ENCODE data around the gene CLCA1.
A peak's percentile ranks its signal among the peaks of the same experiment; 100 is the strongest.

The CLCA1 gene

DNA sequence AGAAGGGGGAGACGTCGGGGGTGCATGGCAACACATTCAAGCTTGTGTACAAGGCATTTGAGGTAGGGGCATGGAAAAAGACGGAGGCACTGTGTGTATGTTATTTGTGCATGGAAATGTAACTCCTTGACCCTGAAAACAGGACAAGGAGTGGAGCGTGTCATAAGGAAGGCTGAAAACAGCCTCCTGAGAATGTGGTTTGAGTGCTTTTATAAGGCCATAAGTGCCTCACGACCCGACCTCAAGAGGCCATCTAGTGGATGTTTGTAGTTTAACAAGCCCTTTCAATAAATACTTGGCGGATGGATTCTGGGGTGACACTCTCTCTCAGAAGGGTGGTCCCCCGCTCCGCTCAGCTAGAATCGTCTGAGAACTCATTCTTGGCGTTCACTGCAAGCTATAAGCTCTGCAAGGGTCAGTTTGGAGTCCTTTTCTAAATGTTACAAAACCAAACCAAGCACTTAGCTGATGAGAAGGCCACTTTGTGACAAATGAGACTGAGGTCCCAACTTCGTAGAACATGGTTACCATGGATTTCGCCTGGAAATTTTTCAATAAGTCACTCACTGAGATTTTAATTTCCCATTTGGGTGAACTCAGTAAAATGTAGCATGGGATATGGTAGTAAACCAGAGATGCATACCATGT lies 39.3 kb downstream of the CLCA1 start:
- TF ChIP-seq POLR2AphosphoS5 (IDR thresholded peaks at IDR 0.05; ENCODE audit: low read depth, low read length): no peak
- TF ChIP-seq POLR2A (IDR thresholded peaks at IDR 0.05; ENCODE audit: low read depth, low read length): no peak
- no peak for TF ChIP-seq TAF1 (IDR thresholded peaks at IDR 0.05; ENCODE audit: borderline replicate concordance, low read depth, low read length)
- FAIRE-seq (peak; percentile 87), DNase-seq (ENCODE audit: insufficient read length) (no peak)

DNA sequence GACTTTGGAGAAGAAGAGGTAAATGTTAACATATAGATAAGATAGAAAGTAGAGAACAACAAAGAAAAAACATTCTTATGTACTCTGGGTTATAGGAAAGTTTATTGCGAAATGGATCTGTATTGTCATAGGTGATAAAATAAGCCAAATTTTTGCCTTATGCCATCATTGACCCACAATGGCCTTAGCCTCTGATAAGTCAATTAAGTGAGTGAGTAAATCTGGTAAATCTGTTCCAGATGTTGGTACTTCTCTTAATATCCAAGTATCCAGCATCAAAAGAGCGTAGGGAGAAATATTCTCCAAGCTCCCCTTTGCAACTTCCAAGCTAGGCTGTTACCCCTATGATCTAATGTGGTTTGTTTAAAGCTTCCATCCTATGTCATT lies 39.8 kb downstream of the CLCA1 start:
- no peak for DNase-seq (ENCODE audit: insufficient read length)
- TF ChIP-seq POLR2AphosphoS5 (IDR thresholded peaks at IDR 0.05; ENCODE audit: low read depth, low read length): no peak
- no peak for TF ChIP-seq POLR2A (IDR thresholded peaks at IDR 0.05; ENCODE audit: low read depth, low read length)
- TF ChIP-seq TAF1 (IDR thresholded peaks at IDR 0.05; ENCODE audit: borderline replicate concordance, low read depth, low read length): no peak
- FAIRE-seq: no peak

DNA sequence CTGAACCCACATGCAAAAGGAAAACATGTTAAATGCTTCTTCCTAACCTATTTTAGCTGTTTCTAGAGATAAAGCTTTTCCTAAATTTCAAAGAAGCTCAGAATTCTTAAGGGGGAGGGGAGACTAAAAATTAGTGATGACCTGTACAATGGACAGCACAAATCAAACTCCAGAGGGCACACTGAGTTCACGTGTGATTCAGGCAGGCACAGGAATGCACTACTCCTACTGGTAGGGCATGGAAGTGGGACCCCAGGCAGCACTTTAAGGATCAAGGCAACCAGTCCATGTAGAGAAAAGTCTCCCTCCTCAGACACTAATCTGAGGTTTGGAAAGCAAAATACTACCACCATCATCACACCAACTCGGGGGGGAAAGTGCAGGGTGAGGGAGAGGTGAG lies 46.9 kb downstream of the CLCA1 start:
- DNase-seq (ENCODE audit: insufficient read length): no peak
- no peak for FAIRE-seq
- TF ChIP-seq TAF1 (IDR thresholded peaks at IDR 0.05; ENCODE audit: borderline replicate concordance, low read depth, low read length): no peak
- no peak for TF ChIP-seq POLR2AphosphoS5 (IDR thresholded peaks at IDR 0.05; ENCODE audit: low read depth, low read length)
- TF ChIP-seq POLR2A (IDR thresholded peaks at IDR 0.05; ENCODE audit: low read depth, low read length): no peak

DNA sequence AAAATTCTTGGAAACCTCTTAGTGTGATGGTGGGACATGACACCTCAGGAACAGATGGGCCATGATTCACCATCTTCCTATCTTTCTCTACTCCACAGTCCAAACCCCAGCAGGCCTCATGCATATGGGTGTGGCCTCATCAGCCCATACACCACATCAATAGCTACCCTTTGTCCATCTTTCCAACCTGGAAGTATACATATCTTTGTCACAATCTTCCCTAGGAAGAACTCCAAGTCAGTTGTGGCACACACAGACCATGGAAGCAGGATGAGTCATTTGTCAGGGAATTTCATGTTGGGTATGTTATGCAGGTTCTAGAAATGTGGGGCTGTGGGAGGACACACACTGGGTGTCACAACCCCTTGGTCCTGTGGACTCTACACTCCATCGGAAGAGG lies 47.6 kb downstream of the CLCA1 start:
- TF ChIP-seq POLR2A (IDR thresholded peaks at IDR 0.05; ENCODE audit: low read depth, low read length) (no peak), POLR2AphosphoS5 (IDR thresholded peaks at IDR 0.05; ENCODE audit: low read depth, low read length) (no peak), TAF1 (IDR thresholded peaks at IDR 0.05; ENCODE audit: borderline replicate concordance, low read depth, low read length) (no peak)
- no peak for DNase-seq (ENCODE audit: insufficient read length)
- no peak for FAIRE-seq

DNA sequence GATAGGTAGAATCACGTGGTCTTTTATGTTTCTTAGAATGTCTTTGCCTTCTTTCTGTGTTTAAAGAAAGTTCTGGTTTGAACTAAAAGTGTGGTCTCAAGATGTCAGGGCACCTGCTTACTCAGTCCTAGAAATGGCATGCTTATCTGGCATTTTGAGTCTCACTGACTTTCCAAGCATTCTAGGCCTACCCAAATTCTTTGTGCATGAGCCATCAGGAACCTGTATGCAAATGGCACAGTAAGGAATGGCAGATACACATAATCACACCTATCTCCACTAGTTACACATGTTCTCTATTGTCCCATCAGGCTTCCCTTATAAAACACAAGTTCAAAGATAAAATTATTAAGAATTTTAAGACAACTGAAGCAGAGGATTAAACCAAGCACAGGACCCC lies 48.6 kb downstream of the CLCA1 start:
- FAIRE-seq: no peak
- TF ChIP-seq TAF1 (IDR thresholded peaks at IDR 0.05; ENCODE audit: borderline replicate concordance, low read depth, low read length) (no peak), POLR2AphosphoS5 (IDR thresholded peaks at IDR 0.05; ENCODE audit: low read depth, low read length) (no peak), POLR2A (IDR thresholded peaks at IDR 0.05; ENCODE audit: low read depth, low read length) (no peak)
- no peak for DNase-seq (ENCODE audit: insufficient read length)

DNA sequence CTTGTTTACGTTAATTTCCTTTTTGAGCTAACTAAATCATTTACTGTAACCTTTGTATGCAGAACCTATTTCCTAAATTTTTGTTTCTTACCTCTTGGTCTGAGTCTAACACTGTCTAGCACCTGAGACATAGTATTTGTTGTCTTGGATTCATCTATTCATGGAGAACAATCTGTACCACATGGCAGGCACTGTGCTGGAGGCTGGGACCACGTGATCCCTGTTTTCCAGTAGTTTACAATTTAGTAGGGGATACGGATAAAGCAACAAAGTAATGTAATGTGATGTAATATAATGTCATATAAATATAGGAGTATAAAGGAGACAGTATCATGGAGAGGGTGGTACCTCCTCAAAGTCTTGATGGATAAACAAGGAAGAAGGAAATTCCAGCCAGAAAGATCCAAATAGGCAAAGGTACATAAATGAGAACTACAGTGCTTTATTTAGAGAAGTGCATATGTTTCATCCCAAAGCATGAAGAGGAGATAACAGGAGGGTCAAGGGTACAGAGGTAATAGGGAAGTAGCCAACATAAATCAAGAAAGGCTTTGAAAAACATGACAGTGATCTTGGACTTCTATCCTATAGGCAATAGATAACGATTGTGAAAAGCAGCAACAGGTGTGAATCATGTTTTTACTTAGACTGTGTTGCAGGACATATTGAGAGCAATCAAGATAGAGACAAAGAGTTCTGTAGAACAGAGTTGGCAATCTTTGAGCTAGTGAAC lies 52.2 kb downstream of the CLCA1 start:
- no peak for DNase-seq (ENCODE audit: insufficient read length)
- no peak for TF ChIP-seq TAF1 (IDR thresholded peaks at IDR 0.05; ENCODE audit: borderline replicate concordance, low read depth, low read length)
- no peak for TF ChIP-seq POLR2A (IDR thresholded peaks at IDR 0.05; ENCODE audit: low read depth, low read length)
- no peak for TF ChIP-seq POLR2AphosphoS5 (IDR thresholded peaks at IDR 0.05; ENCODE audit: low read depth, low read length)
- no peak for FAIRE-seq

DNA sequence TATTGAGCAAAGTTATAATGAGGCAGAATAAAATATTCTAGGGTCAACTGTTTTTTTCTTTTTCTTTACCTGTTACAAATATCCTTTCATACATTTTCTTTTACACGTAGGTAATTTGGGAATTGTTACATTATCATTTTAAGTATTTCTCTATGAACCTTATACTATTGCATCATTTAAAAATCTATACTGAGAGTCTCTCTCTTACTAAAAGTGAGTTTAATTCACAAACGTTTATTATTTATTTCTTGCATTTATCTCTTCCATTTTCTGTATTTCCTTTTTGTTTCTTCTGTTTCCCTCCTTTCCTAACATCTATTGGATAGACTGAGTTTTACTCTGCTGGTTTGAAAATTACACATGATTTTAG lies 52.8 kb downstream of the CLCA1 start:
- no peak for TF ChIP-seq TAF1 (IDR thresholded peaks at IDR 0.05; ENCODE audit: borderline replicate concordance, low read depth, low read length)
- no peak for TF ChIP-seq POLR2A (IDR thresholded peaks at IDR 0.05; ENCODE audit: low read depth, low read length)
- no peak for TF ChIP-seq POLR2AphosphoS5 (IDR thresholded peaks at IDR 0.05; ENCODE audit: low read depth, low read length)
- DNase-seq (ENCODE audit: insufficient read length) (no peak), FAIRE-seq (no peak)

DNA sequence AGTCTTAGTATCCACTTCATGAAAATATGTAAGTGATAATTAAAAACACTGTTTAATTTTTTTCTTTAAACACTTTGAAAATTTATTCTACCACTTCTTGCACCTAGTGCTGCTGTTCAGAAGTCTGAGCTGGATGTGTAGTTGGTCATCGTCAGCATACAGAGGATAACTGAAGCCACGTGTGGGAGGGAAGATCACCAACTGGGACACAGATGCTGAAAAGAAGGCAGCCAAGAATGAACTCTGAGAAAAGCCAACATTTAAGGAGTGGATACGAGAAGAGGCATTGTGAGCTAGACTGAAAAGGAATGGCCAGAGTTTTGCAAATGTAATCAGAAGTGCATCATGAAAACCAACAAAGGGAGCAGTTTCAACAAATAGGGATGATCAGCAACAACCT lies 53.5 kb downstream of the CLCA1 start:
- FAIRE-seq (no peak), DNase-seq (ENCODE audit: insufficient read length) (no peak)
- TF ChIP-seq POLR2AphosphoS5 (IDR thresholded peaks at IDR 0.05; ENCODE audit: low read depth, low read length): no peak
- TF ChIP-seq TAF1 (IDR thresholded peaks at IDR 0.05; ENCODE audit: borderline replicate concordance, low read depth, low read length): no peak
- no peak for TF ChIP-seq POLR2A (IDR thresholded peaks at IDR 0.05; ENCODE audit: low read depth, low read length)

DNA sequence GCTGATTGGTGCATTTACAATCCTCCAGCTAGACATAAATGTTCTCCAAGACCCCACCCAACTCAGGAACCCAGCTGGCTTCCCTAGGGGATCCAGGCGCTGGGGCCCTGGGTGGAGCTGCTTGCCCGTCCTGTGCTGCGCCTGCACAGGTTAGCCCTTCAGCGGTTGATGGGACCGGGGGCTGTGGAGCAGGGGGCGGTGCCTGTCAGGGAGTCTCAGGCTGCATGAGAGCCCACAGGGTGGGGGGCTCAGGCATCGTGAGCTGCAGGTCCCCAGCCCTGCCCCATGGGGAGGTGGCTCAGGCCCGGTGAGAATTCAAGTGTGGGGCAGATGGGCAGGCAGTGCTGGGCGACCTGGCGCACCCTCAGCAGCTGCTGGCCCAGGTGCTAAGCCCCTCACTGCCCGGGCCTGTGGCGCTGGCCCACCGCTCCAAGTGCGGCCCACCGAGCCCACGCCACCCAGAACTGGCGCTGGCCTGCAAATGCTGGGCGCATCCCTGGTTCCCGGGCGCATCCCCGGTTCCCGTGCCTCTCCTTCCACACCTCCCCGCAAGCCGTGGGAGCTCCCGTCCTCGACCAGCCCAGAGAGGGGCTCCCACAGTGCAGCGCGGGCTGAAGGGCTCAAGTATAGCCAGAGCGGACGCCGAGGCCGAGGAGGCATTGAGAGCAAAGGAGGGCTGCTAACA lies 55.1 kb downstream of the CLCA1 start:
- DNase-seq (ENCODE audit: insufficient read length): no peak
- no peak for TF ChIP-seq TAF1 (IDR thresholded peaks at IDR 0.05; ENCODE audit: borderline replicate concordance, low read depth, low read length)
- no peak for FAIRE-seq

DNA sequence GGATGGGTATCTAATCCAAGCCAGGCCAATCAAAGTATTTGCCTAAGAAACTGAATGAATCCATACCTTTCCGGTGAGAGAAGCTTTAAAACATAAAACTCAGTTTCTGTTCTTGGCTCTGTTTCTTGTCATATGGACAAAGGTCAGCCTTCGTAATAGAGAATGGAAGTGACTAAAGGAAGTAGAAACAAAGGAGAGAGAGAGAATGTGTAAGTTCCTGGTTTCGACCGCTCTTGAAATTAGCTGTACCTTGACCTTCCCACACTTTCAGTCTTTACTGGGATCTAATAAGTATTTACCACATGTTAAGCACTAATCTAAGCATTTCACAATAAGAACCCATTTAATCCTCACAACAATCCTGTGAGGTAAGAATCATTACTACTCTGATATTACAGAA lies 58.6 kb downstream of the CLCA1 start:
- DNase-seq (ENCODE audit: insufficient read length) (no peak), FAIRE-seq (no peak)
- no peak for TF ChIP-seq POLR2A (IDR thresholded peaks at IDR 0.05; ENCODE audit: low read depth, low read length)
- no peak for TF ChIP-seq TAF1 (IDR thresholded peaks at IDR 0.05; ENCODE audit: borderline replicate concordance, low read depth, low read length)
- no peak for TF ChIP-seq POLR2AphosphoS5 (IDR thresholded peaks at IDR 0.05; ENCODE audit: low read depth, low read length)

DNA sequence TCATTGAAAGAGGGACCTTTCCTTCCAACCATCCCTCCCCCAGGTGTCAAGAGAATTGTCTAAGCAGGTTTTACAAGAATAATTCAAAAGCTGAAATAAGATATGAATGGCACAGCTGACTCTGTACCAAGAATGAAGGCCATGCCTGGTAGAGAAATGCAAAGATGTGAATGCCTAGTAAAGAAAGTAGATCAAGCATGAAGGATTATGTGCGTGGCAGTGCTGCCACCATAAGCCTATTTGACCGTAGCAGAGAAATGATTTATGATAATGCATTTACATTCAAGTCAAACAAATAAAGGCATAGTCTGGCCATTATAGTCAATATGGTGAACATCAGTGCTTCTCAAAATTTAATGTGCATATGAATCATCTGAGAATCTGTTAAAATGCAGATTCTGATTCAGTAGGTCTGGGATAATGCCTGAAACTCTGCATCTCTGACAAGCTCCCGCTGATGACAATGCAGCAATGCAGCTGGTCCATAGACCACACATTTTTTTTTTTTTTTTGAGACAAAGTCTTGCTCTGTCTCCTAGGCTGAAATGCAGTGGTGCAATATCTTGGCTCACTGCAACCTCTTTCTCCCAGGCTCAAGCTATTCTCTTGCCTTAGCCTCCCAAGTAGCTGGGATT lies 61.6 kb downstream of the CLCA1 start:
- FAIRE-seq (no peak), DNase-seq (ENCODE audit: insufficient read length) (no peak)
- TF ChIP-seq POLR2AphosphoS5 (IDR thresholded peaks at IDR 0.05; ENCODE audit: low read depth, low read length) (no peak), TAF1 (IDR thresholded peaks at IDR 0.05; ENCODE audit: borderline replicate concordance, low read depth, low read length) (no peak), POLR2A (IDR thresholded peaks at IDR 0.05; ENCODE audit: low read depth, low read length) (no peak)

Data from GM12892 (cell line).